Inferior parietal cortex (tissue), 1 donor: ENCODE measurements around the gene ZNF362.
"Not testable (repeated sequence)": the region's sequence is repeated elsewhere in the genome, so short reads cannot be mapped to it uniquely, and the experiment has no call there.

Source experiments
- DNase-seq: peaks from one replicate; pipeline ENCODE4 v3.0.0-alpha.2; 2016; ENCODE audit errors: extremely low spot score

The ZNF362 gene

DNA sequence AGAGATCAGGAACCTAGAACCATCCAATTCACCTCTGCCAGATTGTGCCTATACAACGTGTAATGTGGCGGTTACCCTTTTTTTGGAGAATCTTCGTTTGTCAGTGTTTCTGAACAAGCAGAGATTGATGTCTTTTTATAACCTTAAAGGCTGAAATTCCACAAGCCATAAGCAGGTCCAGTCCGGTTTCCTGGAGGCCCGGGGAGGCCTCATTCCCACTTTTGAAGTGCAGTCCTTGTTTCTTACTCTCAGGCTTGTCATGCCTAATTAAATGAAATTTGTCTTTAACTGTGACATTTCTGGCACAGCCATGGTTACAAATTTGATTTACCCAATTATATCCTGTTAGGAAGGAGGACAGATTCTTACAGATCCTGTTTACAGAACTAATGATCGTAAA is 27.8 kb downstream of the ZNF362 start:
- no peak for DNase-seq

DNA sequence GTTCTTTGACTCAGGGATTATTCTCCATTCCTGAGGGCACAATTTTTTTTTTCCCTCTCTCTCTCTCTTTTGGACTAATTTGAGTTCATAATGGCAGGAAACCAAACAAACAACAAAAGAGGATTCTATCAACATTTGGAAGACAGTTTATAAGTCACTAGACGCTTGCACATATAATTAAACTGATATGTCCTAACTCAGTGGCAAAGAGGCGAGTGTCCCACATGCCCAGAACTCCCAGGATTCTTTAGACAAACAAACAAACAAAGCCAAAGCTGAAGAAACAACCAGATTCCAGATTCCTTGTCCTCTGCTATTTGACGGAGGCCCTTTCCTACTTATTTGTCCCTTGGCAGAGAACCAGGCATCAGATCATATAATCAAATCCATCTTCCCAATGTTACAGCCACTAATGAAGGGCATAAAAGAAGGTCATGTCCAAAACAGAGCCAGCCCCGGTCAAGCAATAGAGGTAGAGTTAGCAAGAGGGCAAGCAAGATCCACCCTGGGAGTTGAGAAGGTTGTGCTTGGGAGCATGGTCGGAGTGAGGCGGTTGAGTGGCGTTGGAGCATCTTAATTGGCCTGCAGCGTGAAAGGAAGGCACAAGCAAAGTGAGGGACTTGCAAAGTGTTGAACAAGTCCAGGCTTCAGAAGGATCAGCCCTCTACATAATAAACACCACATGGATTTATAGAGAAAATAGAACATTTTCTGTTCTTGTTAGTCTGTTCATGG is 30.3 kb downstream of the ZNF362 start:
- no peak for DNase-seq

DNA sequence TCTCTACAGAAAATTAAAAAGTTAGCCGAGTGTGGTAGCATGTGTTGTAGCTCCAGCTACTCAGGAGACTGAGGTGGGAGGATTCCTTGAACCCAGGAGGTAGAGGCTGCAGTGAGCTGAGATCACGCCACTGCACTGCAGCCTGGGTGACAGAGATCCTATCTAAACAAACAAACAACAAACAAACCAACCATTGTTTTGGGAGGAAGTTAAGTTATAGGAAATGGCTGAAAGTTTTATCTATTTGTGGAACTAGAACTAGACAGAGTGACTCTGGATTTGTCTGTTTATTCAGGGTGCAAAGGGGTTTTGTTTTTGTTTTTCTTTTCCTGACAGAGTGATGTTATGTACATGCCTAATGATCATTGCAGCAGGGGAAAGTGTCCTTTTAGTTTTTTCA is 31.0 kb downstream of the ZNF362 start:
- DNase-seq = no peak

DNA sequence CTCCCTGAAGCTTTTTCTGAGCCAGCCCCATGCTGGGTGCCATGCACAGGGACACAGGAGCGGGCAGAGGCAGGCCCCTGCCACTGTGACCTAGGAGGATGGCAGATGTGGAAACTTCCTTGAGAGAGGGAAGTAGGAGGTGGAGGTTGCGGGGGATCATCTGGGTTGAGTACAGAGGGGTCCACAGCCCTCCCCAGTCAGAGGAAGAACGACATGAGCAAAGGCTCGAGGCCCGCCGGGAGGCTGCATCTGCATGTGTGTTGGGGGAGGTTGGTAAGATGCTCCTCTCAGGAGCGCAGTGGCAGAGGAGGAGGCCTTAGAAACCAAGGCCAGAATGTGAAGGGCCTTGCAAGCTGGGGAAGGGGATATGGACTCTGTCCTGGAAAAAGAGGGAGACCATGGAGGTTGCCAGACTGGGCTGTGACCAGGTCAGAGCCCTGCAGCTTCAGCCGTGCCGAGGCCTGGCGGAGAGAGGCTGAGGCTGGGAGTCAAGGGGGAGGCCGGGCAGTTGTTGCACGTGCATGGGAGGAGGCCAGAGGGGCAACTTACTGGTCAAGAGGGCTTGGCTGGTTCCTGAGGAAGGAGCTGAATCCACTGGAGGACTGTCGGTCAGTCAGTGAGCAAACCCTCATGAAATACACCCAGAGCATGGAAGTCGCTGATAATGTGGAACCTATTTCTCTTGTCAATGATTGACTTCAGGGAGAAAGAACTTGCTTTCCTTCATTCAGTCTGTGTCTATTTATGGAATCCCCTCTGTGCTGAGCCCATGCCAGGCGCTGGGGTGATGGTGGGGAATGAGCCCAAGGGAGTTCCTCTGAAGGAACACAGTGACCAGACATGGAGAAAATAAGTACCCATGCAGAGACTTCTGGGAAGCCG is 32.9 kb downstream of the ZNF362 start:
- no peak for DNase-seq

DNA sequence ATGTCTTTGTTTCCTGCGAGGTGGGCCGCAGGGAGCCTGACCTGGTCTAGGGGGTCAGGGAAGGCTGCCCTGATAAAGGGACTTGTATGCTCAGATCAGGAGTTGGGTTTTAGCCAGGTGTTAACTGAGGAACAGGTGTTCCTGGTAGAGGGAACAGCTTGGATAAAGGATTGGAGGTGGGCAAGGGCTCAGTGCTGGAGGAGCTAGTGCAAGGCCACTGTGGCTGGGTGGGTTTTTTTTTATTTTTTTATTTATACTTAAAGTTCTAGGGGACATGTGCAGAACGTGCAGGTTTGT is 33.5 kb downstream of the ZNF362 start:
- DNase-seq = no peak

DNA sequence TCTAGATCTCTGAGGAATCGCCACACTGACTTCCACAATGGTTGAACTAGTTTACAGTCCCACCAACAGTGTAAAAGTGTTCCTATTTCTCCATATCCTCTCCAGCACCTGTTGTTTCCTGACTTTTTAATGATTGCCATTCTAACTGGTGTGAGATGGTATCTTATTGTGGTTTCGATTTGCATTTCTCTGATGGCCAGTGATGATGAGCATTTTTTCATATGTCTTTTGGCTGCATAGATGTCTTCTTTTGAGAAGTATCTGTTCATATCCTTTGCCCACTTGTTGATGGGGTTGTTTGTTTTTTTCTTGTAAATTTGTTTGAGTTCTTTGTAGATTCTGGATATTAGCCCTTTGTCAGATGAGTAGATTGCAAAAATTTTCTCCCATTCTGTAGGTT is 34.3 kb downstream of the ZNF362 start:
- not testable (repeated sequence) for DNase-seq

DNA sequence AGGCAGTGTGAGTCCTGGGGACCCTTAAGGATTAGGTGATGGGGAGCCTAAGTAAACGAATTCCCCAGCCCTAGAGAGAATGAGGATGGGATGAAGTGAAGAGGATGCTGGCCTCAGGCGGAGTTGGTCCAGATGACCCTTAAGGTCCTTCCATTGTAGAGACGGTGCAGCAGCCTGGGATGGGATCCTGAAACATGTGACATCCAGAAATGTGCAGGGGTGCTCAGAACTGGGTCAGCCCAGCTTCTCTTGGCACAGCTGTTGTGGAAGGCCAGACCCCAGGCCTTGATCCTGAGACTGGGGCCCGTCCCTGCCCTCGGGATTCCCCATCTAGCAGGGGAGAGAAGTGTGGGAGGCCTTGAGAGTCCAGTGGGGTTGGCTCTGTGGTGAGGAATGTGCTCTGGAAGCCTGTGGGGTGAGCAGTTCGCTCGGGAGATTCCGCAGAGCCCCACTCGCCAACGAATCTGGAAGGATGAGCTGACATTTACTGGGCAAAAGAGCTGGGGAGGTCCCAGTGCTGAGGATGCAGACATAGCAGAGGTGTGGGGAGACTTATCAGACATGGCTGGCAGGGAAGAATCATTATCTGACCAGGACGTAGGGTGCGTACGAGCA is 36.5 kb downstream of the ZNF362 start:
- DNase-seq = no peak

DNA sequence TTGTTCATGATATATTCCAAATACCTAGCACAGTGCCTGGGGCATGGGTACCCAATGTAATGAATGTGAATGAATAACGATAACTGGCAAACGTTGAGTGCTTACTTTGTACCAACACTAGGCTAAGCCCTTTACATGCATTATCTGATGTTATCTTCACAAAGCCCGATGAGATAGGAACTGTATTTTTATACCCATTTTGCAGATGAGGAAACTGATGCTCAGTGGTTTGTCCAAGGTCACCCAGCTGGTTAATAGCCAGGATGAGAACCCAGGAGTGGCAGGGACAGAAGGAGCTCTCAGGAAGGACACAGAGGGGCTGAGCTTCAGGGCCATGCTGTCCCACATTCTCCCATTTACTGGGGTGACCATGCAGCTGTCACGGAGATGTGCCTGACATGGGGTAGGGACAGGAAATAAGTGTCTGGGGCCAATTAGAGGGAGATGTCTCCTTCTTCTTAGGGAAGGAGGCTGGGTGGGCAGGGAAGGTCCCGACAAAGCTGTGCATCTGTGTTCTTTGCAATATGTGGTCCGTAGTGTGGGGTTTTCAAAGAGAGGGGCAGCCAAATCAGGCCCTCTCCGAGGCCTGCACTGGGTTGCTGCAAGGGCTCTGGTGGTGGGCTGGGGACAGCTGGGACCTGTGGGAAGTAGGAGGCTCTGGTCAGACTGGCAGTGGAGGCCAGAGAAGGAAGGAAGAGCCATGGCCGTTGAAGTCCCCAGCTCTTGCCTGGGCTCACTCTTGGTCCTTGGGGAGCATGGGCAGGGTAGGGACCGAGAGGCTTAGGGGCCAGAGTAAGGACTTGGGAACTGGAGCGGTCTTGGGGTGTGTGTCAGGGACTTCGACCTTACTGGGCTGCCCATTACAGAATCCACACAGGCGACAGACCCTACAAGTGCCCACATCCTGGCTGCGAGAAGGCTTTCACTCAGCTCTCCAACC is 38.0 kb downstream of the ZNF362 start:
- no peak for DNase-seq

DNA sequence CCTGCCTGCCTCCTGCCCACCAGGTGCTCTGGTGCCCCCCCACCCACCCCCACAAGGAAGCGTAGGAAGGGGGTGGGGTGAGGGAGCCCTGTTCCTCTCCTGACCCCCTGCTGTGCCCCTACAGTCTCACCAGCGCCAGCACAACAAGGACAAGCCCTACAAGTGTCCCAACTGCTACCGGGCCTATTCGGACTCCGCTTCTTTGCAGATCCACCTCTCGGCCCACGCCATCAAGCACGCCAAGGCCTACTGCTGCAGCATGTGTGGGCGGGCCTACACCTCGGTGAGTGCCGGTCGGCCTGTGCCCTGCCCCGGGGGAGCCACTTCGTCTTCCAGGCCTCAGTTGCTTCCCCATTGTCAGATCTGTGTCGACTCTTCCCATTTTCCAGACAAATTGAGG is 38.7 kb downstream of the ZNF362 start:
- DNase-seq = no peak

DNA sequence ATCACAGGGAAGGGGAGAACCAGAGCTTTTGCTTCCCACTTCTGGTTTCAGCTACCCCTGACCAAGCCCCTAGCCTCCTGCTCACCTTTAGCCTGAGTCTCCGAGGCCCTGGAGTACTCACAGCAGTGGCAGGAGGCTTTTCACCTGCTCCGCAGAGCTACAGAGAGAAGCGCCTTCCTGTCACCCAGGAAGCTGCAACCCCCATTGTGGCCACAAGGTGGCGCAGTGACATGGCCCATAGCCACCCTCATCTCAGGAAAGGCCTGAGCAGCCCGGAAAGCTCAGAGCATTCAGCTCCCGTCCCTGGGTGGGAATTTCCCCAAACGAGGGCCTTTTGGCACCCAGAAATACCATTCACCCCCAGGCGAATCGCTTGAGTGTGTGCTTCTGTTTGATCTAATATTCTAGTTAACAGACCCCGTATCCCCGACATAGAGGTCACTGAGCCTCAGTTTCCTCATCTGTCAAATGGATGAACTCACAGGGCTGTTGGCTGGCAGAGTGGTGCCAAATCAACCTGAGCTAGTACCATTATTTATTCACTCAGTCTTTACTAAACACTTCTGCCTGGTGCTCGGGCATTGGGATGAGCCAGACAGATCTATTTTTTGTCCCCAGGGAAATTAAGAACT is 39.3 kb downstream of the ZNF362 start:
- peak; percentile 96 for DNase-seq

DNA sequence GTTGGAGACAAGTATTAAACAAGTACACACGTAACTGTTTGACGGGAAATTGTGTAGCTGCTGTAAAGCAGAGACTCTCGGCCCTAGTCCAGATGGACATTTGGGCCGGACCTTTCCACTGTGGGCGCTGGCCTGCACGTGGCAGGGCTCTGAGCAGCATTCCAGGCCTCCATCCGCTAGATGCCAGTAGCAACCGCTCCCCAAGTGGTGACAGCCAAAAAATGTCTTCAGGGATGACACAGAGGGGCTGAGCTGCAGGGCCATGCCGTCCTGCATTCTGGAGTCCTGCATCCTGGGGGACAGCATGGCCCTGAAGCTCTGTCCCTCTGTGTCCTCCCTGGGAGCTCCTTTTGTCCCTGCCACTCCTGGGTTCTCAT is 39.8 kb downstream of the ZNF362 start:
- DNase-seq = no peak

DNA sequence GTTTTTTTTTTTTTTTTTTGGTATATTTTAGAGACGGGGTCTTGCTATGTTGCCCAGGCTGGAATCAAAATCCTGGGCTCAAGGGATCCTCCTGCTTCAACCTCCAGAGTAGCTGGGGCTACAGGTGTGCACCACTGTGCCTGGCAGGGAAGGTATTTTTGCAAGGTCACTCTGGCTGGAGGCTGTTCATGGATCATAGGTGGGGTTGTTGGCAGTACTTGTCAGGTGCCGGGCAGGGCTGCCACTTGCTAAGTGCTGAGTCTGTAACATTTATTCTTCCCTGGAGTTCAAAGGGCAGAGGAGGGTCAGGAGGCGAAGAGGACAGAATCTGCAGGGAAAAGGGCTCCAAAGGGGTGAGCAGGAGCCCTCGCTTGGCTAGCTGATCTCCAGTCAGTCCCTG is 40.5 kb downstream of the ZNF362 start:
- DNase-seq = no peak

DNA sequence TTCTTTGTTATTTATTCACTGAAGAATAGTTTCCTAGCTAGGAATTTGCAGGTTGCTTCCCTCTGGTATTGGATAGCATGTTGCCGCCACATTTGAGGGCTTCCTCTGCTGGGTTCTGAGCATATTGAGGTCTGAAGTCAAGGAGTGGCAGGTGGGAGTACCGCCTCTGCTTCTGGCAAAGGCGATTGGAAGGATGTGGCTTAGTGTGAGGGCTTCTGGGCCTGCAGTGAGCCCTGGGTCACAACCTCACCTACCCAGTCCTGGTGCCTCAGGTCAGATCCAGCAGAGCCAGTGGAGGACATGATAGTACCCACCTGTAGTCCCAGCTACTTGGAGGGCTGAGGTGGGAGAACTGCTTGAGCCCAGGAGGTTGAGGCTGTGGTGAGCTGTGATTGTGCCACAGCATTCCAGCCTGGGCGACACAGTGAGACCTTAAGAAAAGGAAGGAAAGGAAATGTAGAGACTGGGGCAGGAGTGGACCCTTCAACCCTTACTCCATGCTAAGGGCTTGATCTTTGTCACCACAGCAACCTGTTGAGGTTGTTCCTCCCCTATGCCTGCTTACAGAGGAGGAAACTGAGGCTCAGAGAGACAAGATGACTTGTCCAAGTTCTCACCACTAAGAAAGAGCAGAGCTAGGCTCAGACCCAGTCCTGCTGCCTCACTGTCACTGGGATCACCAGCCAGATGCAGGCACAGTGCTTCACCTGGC is 41.8 kb downstream of the ZNF362 start:
- no peak for DNase-seq

DNA sequence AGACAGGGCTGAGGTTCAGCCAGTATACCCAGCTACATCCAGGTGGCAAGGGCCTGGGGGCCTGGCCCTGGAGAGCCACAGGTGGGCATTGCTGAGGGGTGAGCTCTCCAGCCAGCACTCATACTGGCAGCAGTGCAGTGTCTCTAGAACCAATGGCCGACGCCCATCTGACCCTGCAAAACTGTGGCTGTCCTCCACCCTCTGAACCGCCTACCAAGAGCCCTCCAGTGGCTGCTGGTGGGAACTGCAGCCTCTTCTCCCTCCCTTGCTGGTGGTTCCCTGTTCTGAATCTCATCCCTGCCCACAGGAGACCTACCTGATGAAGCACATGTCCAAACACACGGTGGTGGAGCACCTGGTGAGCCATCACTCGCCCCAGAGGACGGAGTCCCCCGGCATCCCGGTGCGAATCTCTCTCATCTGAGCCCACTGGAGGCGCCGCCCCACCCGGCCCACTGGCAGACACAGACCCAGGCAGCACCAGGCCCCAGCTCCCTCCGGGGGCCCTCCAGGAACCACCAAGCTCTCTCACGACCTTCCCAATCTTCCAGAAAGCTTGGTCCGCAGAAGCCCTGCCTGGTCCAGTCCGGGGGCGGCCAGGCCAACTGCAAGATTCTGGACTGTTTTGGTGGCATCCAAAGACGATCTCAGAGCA is 42.5 kb downstream of the ZNF362 start:
- DNase-seq = peak; percentile 52

DNA sequence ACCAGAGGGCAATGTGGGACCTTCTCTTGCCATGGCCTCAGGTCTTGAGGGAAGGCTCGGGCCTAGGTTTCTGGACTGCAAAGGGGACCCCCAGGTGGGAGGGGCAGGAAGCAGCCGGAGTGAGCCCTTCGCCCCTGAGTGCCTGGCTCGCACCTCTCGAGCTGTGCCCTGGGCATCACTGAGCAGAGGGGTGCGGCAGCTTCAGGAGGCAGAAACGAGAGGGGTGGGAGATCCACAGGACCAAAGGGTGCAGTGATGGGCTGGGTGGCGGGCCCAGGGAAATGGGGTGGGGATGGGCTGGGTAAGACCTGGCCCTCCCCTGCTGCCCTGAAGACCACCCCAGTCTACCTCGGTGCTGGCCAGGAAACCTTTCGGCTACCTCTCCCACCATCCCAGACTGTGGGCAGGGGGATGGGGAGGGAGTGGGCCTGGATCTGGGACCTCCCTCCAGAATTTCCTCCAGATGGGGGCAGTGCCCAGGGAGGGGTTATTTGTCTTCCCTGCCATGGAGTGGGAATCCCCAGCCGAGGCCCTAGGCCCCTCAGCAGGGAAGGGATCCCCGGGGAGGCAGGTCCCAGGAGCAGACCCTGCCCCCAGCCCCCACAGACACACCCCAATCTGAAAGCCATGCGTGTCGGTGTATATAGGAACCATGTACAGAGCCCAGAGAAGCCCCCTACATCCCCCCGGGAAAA is 43.3 kb downstream of the ZNF362 start:
- no peak for DNase-seq

DNA sequence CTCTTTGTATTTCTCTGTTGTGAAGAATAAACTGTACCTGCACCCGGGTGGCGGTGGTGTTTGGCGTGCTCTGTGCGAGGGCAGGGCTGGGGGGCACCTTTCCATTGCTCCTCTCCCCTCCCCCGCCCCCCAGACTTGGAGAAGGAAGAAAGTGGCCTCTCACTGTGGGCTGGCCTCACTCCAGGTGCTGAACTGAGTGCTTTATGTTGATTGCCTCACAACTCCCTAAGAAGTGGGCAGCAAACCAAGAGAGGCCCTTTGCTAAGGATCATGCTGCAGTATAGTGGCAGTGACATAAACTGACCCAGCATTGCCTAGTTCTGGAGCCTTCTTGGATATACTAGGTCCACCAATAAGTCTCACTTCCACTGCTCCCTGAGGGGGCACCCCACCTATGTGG is 44.4 kb downstream of the ZNF362 start:
- no peak for DNase-seq

DNA sequence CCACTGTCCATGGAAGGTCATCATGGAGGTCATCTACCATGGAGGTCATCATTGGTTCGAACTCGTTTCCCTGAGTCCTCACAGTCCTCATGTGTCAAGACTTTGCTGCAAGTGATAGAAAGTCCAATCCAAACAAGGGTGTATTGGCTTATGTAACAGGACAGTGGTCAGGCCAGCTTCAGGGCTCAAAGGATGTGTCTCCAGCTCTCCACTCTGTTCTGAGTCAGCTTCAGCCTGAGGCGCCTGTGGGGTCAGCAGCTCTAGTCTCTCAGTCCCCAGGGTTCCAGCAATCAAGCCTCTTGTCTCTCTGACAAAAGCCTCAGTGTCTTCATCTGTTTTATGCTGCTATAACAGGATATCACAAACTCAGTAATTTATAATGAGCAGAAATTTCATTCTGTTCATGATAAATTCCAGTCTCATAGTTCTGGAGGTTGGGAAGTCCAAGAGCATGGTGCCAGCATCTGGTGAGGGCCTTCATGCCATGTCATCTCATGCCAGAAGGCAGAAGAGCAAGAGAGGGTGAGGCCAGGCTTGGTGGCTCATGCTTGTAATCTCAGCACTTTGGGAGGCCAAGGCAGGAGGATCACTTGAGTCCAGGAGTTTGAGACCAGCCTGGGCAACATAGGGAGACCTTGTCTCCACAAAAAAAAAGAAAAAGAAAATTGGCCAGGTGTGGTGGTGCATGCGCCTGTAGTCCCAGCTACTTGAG is 45.1 kb downstream of the ZNF362 start:
- no peak for DNase-seq

DNA sequence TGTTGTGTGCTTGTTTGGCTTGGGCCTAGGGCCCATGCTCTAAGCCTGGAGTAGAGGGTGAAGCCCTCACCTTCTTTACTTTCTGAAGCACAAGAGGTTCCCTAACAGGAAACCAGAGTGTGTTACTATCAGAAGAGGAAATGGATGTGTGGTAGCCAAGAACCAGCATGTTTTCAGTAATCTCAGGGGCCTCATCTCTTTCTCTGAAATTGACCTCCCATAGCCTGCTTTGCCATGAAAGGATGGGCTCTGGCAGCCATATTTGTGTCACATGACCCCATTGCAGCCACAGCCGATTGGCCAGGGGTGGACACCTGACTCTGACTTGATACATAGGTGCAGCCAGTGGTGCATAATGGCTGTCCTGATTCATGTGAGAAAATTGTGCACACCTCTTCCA is 46.0 kb downstream of the ZNF362 start:
- no peak for DNase-seq

DNA sequence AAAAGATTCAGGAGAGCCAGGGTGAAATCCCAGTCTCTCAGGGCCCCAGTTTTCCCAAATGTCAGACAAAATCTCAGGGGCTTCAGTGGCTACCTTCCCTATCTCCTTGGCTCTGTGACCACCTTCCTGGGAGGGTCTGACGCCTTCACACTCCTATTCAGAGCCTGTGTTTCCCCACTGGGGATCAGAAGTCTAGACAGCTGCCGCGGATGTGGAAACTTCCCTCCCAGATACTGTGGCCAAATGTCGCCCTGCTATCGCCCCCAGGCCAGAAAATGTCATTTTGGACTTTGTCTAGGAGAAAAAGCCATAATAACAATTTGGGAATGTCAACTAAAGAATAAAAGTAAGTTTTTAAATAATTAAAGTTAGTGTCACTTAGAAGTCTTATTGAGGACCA is 48.7 kb downstream of the ZNF362 start:
- no peak for DNase-seq
